ENCODE measurements around the gene MORF4L1. TPM values are rescaled to one million over a fixed set of nuclear protein-coding genes. Genes with fewer than 3 reads are reported as not detected.

Gene MORF4L1
- total and polyA plus RNA-seq, 2 experiments from 2014 or later = 520 to 571 TPM

DNA sequence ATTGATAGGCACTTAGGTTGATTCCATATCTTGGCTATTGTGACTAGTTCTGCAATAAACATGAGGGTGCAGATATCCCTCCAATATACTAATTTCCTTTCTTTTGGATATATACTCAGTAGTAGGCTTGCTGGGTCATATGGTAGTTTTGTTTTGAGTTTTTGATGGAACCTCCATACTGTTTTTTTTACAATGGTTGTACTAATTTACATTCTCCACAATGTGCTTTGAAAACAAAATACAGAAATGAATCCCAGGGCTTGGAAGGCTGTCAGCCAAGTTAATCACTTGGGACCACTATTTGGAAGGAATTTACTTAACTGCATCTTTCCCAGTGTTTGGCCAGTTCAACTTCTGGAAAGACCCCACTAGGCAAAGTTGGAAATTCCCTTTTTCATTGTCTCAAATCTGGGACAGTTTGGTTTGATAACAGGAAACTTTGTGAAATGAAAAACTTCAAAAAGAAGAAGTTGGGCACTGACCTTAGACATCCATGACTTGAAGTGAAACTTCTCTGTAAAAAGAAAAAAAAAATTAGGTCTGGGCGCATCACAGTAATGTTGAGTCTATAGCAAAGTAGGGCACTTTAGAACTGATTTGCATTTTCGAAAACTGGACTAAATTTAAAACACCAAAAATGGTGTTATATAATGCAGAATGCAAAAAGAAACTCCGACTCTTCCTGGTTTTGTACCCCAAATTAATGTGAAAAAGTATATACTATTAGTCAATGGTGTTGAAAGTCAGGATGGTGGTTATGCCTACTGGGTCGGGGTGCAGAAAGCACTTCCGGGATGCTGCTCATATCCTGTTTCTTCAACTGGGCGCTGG lies 66.2 kb downstream of the MORF4L1 start:
- DNase-seq (ENCODE audit: low spot score) (no peak), ATAC-seq (no peak)
- Histone ChIP-seq H3K36me3 (ENCODE audit: insufficient read depth) (no peaks in the 10 kb centered on the region), H3K4me1 (ENCODE audit: insufficient read depth) (no peaks in the 10 kb centered on the region), H3K79me2 (replicated peaks; ENCODE audit: insufficient read depth) (no peaks in the 10 kb centered on the region), H3K27me3 (ENCODE audit: insufficient read depth) (peaks cover 14% of the 10 kb centered on the region), H2AFZ (no peak overlapping the region), H3K9me2 (ENCODE audit: insufficient read depth) (no peaks in the 10 kb centered on the region), H3K4me3 (no peak overlapping the region), H4K20me1 (replicated peaks; ENCODE audit: insufficient read depth) (no peaks in the 10 kb centered on the region), H3K27ac (ENCODE audit: low read depth) (no peak overlapping the region), H3F3A (replicated peaks; ENCODE audit: low read depth) (no peaks in the 10 kb centered on the region), H3K4me2 (no peak overlapping the region)
- H3K27ac Mint-ChIP-seq = no peak overlapping the region
- TF ChIP-seq NANOG (IDR thresholded peaks at IDR 0.05; ENCODE audit: borderline replicate concordance) (no peak), JUNB (IDR thresholded peaks at IDR 0.05; ENCODE audit: unreplicated experiment) (no peak), EZH2phosphoT487 (IDR thresholded peaks at IDR 0.05; ENCODE audit: unreplicated experiment) (no peak), POLR2AphosphoS5 (IDR thresholded peaks at IDR 0.05; ENCODE audit: low read depth) (no peak), EZH2 (IDR thresholded peaks at IDR 0.05; ENCODE audit: low read depth, unreplicated experiment) (no peak), STAT1 (IDR thresholded peaks at IDR 0.05; ENCODE audit: unreplicated experiment) (no peak), CREB1 (CRISPR knock-in tag; IDR thresholded peaks at IDR 0.05; ENCODE audit: low read depth) (no peak), ZNF331 (CRISPR knock-in tag; IDR thresholded peaks at IDR 0.05; ENCODE audit: low read depth) (no peak), CTCF (conservative IDR thresholded peaks at IDR 0.05; ENCODE audit: low read depth in 2 of 2) (no peak), ZNF114 (CRISPR knock-in tag; IDR thresholded peaks at IDR 0.05) (no peak)
- TF ChIP-seq, protein P1, sequence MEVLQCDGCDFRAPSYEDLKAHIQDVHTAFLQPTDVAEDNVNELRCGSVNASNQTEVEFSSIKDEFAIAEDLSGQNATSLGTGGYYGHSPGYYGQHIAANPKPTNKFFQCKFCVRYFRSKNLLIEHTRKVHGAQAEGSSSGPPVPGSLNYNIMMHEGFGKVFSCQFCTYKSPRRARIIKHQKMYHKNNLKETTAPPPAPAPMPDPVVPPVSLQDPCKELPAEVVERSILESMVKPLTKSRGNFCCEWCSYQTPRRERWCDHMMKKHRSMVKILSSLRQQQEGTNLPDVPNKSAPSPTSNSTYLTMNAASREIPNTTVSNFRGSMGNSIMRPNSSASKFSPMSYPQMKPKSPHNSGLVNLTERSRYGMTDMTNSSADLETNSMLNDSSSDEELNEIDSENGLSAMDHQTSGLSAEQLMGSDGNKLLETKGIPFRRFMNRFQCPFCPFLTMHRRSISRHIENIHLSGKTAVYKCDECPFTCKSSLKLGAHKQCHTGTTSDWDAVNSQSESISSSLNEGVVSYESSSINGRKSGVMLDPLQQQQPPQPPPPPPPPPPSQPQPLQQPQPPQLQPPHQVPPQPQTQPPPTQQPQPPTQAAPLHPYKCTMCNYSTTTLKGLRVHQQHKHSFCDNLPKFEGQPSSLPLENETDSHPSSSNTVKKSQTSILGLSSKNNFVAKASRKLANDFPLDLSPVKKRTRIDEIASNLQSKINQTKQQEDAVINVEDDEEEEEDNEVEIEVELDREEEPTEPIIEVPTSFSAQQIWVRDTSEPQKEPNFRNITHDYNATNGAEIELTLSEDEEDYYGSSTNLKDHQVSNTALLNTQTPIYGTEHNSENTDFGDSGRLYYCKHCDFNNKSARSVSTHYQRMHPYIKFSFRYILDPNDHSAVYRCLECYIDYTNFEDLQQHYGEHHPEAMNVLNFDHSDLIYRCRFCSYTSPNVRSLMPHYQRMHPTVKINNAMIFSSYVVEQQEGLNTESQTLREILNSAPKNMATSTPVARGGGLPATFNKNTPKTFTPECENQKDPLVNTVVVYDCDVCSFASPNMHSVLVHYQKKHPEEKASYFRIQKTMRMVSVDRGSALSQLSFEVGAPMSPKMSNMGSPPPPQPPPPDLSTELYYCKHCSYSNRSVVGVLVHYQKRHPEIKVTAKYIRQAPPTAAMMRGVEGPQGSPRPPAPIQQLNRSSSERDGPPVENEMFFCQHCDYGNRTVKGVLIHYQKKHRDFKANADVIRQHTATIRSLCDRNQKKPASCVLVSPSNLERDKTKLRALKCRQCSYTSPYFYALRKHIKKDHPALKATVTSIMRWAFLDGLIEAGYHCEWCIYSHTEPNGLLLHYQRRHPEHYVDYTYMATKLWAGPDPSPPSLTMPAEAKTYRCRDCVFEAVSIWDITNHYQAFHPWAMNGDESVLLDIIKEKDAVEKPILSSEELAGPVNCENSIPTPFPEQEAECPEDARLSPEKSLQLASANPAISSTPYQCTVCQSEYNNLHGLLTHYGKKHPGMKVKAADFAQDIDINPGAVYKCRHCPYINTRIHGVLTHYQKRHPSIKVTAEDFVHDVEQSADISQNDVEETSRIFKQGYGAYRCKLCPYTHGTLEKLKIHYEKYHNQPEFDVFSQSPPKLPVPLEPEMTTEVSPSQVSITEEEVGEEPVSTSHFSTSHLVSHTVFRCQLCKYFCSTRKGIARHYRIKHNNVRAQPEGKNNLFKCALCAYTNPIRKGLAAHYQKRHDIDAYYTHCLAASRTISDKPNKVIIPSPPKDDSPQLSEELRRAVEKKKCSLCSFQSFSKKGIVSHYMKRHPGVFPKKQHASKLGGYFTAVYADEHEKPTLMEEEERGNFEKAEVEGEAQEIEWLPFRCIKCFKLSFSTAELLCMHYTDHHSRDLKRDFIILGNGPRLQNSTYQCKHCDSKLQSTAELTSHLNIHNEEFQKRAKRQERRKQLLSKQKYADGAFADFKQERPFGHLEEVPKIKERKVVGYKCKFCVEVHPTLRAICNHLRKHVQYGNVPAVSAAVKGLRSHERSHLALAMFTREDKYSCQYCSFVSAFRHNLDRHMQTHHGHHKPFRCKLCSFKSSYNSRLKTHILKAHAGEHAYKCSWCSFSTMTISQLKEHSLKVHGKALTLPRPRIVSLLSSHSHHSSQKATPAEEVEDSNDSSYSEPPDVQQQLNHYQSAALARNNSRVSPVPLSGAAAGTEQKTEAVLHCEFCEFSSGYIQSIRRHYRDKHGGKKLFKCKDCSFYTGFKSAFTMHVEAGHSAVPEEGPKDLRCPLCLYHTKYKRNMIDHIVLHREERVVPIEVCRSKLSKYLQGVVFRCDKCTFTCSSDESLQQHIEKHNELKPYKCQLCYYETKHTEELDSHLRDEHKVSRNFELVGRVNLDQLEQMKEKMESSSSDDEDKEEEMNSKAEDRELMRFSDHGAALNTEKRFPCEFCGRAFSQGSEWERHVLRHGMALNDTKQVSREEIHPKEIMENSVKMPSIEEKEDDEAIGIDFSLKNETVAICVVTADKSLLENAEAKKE (CRISPR knock-in tag; IDR thresholded peaks at IDR 0.05) = no peak
- TF ChIP-seq, protein P2, sequence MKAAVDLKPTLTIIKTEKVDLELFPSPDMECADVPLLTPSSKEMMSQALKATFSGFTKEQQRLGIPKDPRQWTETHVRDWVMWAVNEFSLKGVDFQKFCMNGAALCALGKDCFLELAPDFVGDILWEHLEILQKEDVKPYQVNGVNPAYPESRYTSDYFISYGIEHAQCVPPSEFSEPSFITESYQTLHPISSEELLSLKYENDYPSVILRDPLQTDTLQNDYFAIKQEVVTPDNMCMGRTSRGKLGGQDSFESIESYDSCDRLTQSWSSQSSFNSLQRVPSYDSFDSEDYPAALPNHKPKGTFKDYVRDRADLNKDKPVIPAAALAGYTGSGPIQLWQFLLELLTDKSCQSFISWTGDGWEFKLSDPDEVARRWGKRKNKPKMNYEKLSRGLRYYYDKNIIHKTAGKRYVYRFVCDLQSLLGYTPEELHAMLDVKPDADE (IDR thresholded peaks at IDR 0.05) = no peak
- TF ChIP-seq, protein P3, sequence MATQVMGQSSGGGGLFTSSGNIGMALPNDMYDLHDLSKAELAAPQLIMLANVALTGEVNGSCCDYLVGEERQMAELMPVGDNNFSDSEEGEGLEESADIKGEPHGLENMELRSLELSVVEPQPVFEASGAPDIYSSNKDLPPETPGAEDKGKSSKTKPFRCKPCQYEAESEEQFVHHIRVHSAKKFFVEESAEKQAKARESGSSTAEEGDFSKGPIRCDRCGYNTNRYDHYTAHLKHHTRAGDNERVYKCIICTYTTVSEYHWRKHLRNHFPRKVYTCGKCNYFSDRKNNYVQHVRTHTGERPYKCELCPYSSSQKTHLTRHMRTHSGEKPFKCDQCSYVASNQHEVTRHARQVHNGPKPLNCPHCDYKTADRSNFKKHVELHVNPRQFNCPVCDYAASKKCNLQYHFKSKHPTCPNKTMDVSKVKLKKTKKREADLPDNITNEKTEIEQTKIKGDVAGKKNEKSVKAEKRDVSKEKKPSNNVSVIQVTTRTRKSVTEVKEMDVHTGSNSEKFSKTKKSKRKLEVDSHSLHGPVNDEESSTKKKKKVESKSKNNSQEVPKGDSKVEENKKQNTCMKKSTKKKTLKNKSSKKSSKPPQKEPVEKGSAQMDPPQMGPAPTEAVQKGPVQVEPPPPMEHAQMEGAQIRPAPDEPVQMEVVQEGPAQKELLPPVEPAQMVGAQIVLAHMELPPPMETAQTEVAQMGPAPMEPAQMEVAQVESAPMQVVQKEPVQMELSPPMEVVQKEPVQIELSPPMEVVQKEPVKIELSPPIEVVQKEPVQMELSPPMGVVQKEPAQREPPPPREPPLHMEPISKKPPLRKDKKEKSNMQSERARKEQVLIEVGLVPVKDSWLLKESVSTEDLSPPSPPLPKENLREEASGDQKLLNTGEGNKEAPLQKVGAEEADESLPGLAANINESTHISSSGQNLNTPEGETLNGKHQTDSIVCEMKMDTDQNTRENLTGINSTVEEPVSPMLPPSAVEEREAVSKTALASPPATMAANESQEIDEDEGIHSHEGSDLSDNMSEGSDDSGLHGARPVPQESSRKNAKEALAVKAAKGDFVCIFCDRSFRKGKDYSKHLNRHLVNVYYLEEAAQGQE (IDR thresholded peaks at IDR 0.05; ENCODE audit: unreplicated experiment) = no peak
- no peaks in the 10 kb centered on the region; the same call in 2 of the 3 replicates for H3K9me3 Mint-ChIP-seq
- no peak overlapping the region for H3K4me3 Mint-ChIP-seq
- H3K4me1 Mint-ChIP-seq = peaks cover under 1% of the 10 kb centered on the region; the same call in 2 of the 3 replicates
- peaks cover 12% of the 10 kb centered on the region for H3K27me3 Mint-ChIP-seq (ENCODE audit: insufficient read depth, low read depth, poor library complexity)
- H3K36me3 Mint-ChIP-seq (ENCODE audit: low read depth) = no peaks in the 10 kb centered on the region; the same call in 2 of the 3 replicates

Data from GM23338 (cell line).